GM21360 (cell line): ENCODE measurements around the gene EPHB6.
A peak's percentile ranks its signal among the peaks of the same experiment; 100 is the strongest.

Experiments used
- ATAC-seq: cut with Tn5 transposase; IDR thresholded peaks from one replicate; pipeline ENCODE4 v1.9.1; 2021; ENCODE audit warnings: mild to moderate bottlenecking, moderate library complexity; ENCODE audit not compliant: unreplicated experiment

EPHB6 gene

GRCh38 chr7:142876236-142876960, 21.5 kb downstream of the EPHB6 start:
- ATAC-seq = no peak

DNA sequence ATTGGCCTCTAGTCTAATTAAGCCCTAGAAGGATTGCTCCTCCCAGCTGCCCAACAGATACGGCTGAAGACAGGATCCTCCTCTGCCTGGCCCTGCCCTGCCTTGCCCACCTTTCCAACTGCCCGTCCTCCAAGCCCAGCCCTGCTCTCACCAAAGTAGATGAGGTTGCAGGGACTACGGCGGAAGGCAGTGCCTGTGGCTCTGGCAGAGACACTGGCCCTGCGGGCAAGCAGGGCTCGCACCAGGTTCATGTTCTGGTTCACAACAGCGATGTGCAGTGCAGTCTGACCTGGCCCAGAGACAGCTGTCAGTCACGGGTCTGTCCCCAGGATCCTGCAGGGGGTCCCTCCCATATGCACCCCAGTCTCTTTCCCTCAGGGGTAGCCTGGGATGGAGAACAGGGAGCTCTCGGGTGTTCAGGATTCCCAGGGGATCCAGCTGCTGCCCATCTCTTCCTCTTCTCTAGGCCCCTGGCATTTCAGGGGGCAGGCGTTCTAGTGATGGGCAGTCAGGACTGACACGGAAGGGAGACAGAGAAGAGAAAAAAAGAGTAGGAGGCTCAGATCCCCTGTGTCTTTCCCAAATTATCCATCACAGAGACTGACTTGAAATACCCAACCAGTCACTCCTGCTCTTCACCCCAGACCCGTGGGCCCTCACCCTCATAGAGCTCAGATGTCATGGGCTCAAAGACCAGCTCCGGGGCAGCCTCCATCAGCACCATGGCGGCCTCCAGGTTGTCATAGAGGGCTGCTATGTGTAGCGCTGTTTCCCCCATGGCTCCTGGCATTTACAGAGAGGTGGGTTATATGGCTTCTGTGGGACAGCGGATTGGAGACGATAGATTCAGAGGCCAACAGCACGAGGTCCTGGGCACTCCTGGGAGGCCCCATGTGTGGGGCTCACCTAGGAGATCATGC, 22.4 kb downstream of the EPHB6 start:
- no peak for ATAC-seq

GRCh38 chr7:142878315-142878714, 23.4 kb downstream of the EPHB6 start:
- ATAC-seq = no peak

DNA sequence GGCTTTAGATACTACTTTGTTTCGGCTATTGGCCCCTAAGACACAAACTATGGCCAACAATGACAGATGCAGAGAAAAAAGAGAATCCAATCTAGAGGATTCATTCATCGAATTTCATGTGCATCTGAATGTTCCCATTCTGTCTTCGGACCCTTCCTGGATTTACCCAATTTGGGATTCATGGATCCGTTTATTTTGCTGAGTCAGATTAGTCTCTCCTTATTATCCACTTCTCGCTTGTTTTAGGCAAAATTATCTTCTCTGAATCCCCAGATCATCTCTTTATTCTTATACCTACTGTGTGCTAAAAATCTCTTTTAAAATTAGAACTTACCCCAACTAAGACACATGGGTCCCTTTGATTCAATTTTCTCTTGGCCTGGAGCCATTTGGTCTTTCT, 24.2 kb downstream of the EPHB6 start:
- no peak for ATAC-seq

- ATAC-seq = peak; percentile 70
Observed at GRCh38 chr7:142880876-142881505, 26.1 kb downstream of the EPHB6 start.

GRCh38 chr7:142881586-142882337, 26.9 kb downstream of the EPHB6 start:
- ATAC-seq = no peak

- ATAC-seq = no peak
Observed at GRCh38 chr7:142882338-142882678, 27.4 kb downstream of the EPHB6 start.

DNA sequence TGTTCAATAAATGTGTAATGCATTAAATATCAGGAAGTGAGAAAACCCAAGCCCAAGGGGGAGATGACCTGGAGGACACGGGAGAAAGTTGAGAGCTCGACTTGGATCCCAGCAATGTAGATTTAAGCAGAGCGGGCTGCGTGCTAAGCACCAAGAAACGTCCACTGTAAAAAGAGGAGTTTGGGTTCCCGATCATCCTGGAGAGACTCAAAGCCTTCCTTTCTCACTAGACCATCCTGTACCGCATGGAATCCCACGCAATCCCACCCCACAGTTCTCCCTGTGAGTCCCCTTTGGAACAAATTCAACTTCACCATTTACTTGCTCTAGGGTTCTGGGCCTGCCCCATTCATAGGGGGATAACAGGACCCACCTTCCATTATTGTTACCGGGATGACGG, 28.3 kb downstream of the EPHB6 start:
- ATAC-seq = no peak

DNA sequence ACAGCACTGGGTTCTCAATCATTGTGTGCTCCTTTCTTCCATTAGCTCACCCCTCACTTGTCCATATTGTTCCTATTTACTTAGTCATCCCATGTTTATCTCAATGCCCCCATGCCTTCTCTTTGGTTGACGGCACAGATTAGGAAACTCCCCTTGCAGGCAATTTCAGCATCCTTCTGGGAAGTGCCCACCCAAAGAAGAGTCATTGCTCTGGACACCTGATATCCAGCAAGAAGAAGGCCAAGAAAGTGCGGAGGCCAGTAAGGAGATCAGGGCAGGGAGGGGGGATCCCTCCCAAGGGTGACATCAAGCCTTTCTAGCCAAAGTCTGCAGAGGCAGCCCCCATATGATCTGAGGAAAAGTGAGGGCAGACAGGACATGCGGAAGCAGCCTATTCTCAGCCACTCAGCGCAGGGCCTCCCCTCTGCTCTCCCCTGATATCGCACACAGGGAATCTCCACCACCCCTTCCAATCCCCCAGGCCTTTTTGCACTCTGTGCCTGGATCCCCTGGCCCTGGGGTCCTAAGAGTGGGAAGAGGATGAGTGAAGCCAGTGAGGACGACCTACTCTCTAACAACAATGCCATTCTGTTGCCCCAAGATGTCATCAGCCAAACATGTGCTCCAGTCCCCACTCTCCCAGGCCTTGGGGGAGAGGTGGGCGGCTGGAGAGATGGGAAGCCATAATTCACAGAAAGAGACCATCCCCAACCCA, 28.9 kb downstream of the EPHB6 start:
- no peak for ATAC-seq

- no peak for ATAC-seq
Observed at GRCh38 chr7:142884286-142884640, 29.4 kb downstream of the EPHB6 start.

GRCh38 chr7:142885311-142886230, 30.7 kb downstream of the EPHB6 start, which contains the start of gene TRPV6:
TSS of gene TRPV6 (minus strand) at chr7:142885745.
- no peak for ATAC-seq

DNA sequence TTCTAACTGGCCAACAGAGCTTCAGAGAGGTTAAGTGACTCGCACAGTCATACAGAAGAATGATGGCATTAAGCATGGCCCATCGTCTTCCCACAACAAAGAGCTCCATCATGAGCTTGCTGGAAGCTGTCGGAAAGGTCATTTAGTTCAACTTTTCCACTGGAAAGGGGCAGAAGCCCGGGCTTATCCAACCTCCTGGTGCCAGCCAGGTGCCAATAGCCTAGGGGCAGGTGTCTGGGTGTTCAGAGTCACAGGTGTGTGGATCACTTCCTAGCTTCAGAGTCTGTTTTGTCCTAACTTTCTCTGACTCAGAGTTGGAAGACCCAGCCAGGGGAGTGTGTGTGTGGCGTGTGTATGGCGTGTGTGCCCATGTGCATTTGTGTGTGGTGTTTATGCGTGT, 32.0 kb downstream of the EPHB6 start:
- no peak for ATAC-seq

GRCh38 chr7:142887282-142888015, 32.6 kb downstream of the EPHB6 start:
- ATAC-seq = no peak

- ATAC-seq = no peak
Observed at GRCh38 chr7:142889816-142890215, 34.9 kb downstream of the EPHB6 start.

DNA sequence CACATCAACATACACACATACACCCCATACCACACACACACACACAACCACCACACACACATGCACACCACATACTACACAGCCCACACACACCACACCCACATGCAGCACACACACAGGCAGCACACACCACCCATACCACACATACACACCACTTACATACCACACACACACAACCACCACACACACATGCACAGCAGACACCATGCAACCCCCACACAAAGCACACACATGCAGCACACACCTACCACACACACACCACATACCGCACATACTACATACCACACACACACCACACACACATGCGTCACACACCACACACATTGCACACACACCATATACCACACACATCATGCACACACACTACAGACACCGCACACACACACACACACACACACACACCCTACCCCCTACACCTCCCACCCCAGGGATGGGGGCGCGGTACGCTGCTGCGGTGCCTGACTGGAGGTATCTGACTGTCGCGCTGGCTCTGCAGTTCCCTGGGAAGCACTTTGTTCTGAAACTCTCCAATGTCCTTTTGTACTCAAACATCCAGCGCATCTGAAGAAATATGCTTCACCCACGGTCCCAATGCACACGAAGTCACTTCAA, 36.1 kb downstream of the EPHB6 start:
- no peak for ATAC-seq

DNA sequence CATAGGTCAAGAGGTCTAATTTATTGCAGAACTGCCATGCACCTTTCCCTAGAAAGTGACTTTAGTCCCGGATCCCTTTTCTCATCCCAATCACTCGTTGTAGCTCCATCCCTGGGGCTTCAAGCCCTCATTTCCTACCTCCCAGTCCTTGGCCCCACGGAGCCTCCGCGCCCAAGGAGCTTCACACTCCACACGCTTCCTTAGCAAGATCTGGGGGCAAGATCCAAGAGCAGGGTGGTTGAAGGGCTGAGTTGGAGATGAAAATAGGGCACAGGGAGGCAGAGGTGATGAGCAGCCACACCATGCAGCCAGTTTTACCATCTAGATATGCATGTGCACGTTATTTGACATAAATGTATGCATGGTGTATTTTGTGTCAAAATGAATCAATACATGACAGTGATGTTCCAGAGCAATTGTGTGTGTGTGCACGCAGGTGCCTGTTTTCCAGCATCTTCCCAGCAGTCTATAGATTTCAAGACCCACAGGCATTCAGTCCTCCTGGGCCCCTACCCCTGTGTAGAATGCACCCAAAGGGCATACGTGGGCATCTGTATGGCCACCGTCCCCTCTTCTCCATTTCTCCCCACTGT, 36.7 kb downstream of the EPHB6 start:
- ATAC-seq = no peak

- ATAC-seq = no peak
Observed at GRCh38 chr7:142892951-142893350, 38.1 kb downstream of the EPHB6 start.
